HepG2 (cell line): ENCODE results near the gene BPIFB2. TPM values are rescaled to one million over a fixed set of nuclear protein-coding genes. Genes with fewer than 3 reads are reported as not detected.

Experiments used
- IKZF4 ChIP-seq: sonication (generic); formaldehyde crosslinking; IDR thresholded peaks from 2 replicates; pipeline ENCODE4 v1.5.1; 2020; ENCODE audit warnings: borderline replicate concordance, mild to moderate bottlenecking, low read depth, missing genetic modification reagents; ENCODE audit errors: not compliant biosample characterization
- MXI1 ChIP-seq: IDR thresholded peaks from 3 replicates; pipeline ENCODE4 v1.6.1; 2012; ENCODE audit warnings: low read depth, low read length, inconsistent platforms, borderline replicate concordance
- MZF1 ChIP-seq: sonication (generic); formaldehyde crosslinking; IDR thresholded peaks from 2 replicates; pipeline ENCODE4 v1.8.1; 2023; ENCODE audit warnings: mild to moderate bottlenecking, missing genetic modification reagents, borderline replicate concordance
- TCF12 ChIP-seq, 2 experiments: fragments of 450-650 bp in 1 of 2; sonication (generic) in 1 of 2; formaldehyde crosslinking in 1 of 2; IDR thresholded peaks; 2 replicates each; pipeline versions ENCODE4 v1.6.1 to v1.8.0; 2017 to 2022; ENCODE audit warnings: antibody characterized with exemption in 1 of 2, mild to moderate bottlenecking in 1 of 2, missing genetic modification reagents in 1 of 2, moderate library complexity in 1 of 2
- ZFX ChIP-seq: sonication (generic); formaldehyde crosslinking; IDR thresholded peaks from 2 replicates; pipeline ENCODE4 v1.4.0; 2020; ENCODE audit warnings: mild to moderate bottlenecking, low read depth, missing genetic modification reagents, moderate library complexity
- ZNF343 ChIP-seq: sonication (generic); formaldehyde crosslinking; IDR thresholded peaks from 2 replicates; pipeline ENCODE4 v1.4.0; 2020; ENCODE audit warnings: mild to moderate bottlenecking, missing genetic modification reagents
- polyA plus RNA-seq, 8 experiments: library from polyadenylated mRNA; depleted of rRNA in 3 of 8; stranded (reverse) in 7 of 8; unstranded in 1 of 8; fragments of >200 nt; fragmentation: Illumina TruSeq in 4 of 8; extraction: Trizol in 4 of 8; gene quantifications; 2 replicates each; pipeline versions ENCODE4 v1.2.1 to v1.2.3, GENCODE V29; 2011 to 2016; ENCODE audit warnings: low read depth in 4 of 8, missing spikeins in 1 of 8, mixed read lengths in 1 of 8; ENCODE audit not compliant: insufficient read depth in 1 of 8
- total RNA-seq, 5 experiments: library from RNA; depleted of rRNA; stranded (reverse); fragments of >200 nt; fragmentation: Illumina TruSeq; extraction: Trizol; gene quantifications; 2 replicates each; pipeline ENCODE4 v1.2.3, GENCODE V29; 2016; ENCODE audit warnings: low read depth in 1 of 5
- TF ChIP-seq, protein P1 (sequence below), 2 experiments: fragments of 450-650 bp in 1 of 2; sonication (generic) in 1 of 2; formaldehyde crosslinking in 1 of 2; IDR thresholded peaks; 2 replicates each; pipeline versions ENCODE4 v1.6.1 to v1.8.0; 2016 to 2022; ENCODE audit warnings: antibody characterized with exemption in 1 of 2, mild to moderate bottlenecking in 1 of 2, missing genetic modification reagents in 1 of 2

BPIFB2 gene
- total and polyA plus RNA-seq, 2 of the 13 experiments (the other 11 are each of a cell fraction or from before 2014, with no cell fraction given): 54.5 to 902 TPM

DNA sequence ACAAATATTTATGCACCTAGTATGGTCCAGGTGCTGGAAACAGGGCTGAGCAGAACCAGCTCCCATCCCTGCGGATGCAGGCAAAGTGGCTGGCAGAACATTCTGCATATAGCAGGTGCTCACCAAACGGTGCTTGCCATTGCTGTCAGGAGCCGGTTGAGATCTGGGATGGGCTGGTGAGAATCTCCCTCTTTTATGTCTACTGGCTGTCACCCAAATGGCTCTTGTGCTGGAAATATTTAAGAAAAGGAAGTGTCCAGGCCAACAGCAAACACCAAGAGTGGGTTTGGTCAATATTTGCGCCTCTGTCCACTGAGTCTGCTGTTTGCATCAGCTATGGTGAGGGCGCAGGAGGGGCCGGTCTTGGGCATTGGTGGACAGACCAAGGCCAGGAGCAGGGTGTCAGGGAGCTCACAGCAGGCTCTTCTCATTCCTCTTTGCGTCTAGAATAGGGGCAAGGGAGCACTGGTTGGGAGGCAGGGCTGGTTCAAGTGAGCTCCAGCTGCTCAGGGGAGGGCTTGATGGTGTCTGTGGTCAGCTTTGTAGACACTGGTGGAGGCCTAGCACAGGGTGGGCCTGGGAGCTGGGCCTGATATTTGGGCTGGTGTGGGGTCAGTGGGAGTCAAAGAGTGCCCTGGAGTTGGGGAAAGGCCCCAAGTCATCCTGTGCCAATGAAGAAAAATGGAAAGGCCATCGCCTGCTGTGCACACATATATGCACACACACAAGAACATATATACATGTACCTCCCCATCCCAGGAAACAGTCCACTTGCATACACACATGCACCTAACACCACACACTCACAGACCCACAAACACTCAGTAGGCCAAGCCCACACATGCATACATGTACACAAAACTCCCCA lies 1.4 kb upstream of the BPIFB2 start (continued):
- TF ChIP-seq, protein P1, sequence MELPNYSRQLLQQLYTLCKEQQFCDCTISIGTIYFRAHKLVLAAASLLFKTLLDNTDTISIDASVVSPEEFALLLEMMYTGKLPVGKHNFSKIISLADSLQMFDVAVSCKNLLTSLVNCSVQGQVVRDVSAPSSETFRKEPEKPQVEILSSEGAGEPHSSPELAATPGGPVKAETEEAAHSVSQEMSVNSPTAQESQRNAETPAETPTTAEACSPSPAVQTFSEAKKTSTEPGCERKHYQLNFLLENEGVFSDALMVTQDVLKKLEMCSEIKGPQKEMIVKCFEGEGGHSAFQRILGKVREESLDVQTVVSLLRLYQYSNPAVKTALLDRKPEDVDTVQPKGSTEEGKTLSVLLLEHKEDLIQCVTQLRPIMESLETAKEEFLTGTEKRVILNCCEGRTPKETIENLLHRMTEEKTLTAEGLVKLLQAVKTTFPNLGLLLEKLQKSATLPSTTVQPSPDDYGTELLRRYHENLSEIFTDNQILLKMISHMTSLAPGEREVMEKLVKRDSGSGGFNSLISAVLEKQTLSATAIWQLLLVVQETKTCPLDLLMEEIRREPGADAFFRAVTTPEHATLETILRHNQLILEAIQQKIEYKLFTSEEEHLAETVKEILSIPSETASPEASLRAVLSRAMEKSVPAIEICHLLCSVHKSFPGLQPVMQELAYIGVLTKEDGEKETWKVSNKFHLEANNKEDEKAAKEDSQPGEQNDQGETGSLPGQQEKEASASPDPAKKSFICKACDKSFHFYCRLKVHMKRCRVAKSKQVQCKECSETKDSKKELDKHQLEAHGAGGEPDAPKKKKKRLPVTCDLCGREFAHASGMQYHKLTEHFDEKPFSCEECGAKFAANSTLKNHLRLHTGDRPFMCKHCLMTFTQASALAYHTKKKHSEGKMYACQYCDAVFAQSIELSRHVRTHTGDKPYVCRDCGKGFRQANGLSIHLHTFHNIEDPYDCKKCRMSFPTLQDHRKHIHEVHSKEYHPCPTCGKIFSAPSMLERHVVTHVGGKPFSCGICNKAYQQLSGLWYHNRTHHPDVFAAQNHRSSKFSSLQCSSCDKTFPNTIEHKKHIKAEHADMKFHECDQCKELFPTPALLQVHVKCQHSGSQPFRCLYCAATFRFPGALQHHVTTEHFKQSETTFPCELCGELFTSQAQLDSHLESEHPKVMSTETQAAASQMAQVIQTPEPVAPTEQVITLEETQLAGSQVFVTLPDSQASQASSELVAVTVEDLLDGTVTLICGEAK (IDR thresholded peaks at IDR 0.05): no peak
- TF ChIP-seq, protein P1 (CRISPR knock-in tag; IDR thresholded peaks at IDR 0.05): peak; percentile 81
- TF ChIP-seq MXI1 (peak; percentile 15; the same call in 1 of the 3 replicates), IKZF4 (peak; percentile 40), MZF1 (peak; percentile 92; the same call in 1 of the 2 replicates), ZFX (peak; percentile 84), TCF12 (IDR thresholded peaks at IDR 0.05) (no peak), TCF12 (CRISPR knock-in tag; IDR thresholded peaks at IDR 0.05) (peak; percentile 11; the same call in 1 of the 2 replicates), ZNF343 (0 out of 2 replicates have a peak, but pooled peaks have one; percentile 56)
